AML-193 (cell line): ENCODE results near the gene RUNDC3A.

Experiments used
- DNase-seq, 2 experiments: peaks; one replicate each; lab custom pipeline; 2025; lab: John Stamatoyannopoulos, UW

Gene RUNDC3A

DNA sequence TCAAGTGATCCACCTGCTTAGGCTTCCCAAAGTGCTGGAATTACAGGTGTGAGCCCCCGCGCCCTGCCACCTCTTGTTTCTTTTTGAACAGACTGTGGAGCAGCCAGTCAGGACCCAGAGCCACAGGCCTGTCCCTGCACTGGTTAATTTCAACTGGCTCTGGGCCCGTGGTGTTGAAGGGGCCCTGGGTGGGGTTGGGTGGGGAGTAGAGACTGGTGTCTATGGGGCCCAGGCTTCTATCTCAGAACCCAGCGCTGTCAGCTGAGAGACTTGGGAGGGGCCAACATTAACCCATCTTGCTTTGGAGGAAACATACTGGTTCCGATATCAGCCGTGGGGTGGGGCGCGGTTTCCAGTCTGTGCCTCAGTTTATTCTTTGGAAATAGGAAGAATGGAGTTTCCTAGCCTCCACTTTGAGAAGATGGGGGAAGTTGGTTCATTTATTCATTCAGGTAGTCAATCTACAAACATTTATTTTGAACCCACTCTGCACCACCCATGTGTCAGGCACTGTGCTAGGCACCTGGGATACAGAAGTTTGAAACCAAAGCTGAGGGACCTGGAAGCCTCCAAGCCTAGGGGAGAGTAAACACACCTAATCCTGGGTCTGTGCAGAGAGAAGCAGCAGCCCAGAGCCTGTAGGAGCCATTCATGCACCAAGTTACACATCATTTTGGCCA is 24.9 kb upstream of the RUNDC3A start:
- DNase-seq: no peak

DNA sequence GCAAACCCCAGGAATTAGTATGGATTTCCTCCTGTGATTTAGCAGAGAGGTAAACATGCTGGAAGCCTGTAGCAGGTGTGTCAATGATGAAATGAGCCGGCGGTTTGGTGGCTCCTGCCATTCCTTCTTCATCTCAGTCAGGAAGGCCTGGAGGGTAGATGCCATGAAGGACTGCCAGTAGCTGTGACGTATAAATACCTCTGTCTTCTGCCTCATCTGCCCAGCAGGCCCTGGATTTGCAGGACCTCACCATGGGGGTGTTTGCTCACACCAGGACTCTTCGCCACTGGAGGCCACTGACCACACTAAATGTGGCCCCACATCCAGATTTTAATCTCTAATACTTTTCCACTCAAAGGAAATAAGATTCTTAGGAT is 24.4 kb upstream of the RUNDC3A start:
- no peak for DNase-seq

DNA sequence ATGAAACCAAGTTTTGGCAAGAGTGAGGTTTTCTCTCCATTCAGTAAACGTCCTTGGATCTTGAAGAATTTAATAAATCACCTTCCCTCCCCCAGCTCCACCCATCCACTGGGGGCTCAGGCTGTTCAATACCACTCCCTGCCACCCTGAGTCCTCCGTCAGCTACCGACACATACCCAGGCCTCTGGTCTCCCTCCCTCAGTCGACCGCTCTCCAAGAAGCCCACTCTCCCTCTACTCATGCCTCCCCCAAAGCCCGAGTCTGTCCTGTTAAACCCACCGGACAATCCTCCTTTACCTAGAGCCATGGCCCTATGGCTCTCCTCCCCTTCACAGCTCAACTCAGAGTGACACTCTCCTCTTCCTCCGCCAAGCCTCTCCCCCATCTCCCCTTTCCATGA is 20.8 kb upstream of the RUNDC3A start:
- no peak for DNase-seq

DNA sequence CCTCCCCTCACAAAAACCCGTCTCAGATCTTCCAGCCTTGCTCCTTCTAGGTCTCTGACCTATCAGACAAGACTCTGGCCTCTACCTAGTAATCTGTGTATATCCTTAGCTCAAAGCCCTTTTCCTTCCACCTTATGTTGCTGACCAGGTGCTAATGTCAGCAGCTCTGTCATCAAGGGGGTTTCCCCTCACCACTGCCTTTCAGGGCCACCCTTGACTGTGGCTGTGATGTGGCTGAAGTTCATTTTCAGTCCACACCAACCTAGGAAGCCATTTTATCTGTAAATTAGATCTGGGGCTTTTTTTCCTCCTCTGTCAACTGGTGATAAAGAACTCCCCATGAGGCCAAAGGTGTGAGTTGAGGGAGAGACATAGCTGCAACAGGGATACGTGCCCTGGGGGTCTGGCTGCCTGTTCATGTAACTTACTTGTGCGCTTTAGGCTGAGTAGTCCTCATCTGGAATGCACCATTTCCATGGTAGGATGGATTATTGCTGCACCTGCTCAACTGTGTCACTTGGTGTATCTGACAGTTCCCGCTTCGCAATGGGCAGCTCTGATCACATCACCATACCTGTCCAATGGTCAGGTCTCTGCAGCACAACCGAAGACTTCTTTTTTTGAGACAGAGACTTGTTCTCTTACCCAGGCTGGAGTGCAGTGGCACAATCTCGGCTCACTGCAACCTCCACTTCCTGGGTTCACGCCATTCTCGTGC is 14.7 kb upstream of the RUNDC3A start:
- DNase-seq: no peak

DNA sequence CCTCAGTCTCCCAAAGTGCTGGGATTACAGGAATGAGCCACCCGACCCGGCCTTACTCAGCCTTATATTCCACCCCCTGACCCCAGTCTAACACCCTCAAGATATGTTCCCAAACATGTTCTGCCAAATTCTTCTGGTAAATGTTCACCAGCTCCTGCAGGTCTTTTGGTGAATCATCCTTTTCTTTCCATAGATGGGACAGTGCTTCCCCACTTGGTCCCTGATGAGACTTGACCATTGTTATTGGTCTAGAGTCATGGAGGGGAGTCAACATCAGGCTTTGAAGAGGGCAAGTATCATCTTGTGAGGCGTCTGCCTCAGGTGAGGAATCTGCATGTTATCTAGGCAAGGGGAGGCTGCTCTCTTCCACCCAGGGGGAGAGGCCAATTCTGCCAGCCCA is 10.4 kb upstream of the RUNDC3A start:
- DNase-seq: no peak

DNA sequence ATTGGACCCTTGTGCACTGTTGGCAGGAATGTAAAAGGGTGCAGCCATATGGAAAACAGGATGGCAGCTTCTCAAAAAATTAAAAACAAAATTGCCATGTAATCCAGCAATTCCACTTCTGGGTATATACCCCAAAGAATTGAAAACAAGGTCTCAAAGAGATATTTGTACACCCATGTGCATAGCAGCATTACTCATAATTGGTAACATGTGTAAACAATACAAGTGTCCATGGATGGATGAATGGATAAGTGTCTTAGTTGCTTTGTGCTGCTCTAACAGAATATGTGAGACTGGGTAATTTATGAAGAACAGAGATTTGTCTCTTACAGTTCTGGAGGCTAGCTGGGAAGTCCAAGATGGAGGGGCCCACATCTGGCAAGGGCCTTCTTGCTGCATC is 3.8 kb upstream of the RUNDC3A start:
- DNase-seq: no peak

DNA sequence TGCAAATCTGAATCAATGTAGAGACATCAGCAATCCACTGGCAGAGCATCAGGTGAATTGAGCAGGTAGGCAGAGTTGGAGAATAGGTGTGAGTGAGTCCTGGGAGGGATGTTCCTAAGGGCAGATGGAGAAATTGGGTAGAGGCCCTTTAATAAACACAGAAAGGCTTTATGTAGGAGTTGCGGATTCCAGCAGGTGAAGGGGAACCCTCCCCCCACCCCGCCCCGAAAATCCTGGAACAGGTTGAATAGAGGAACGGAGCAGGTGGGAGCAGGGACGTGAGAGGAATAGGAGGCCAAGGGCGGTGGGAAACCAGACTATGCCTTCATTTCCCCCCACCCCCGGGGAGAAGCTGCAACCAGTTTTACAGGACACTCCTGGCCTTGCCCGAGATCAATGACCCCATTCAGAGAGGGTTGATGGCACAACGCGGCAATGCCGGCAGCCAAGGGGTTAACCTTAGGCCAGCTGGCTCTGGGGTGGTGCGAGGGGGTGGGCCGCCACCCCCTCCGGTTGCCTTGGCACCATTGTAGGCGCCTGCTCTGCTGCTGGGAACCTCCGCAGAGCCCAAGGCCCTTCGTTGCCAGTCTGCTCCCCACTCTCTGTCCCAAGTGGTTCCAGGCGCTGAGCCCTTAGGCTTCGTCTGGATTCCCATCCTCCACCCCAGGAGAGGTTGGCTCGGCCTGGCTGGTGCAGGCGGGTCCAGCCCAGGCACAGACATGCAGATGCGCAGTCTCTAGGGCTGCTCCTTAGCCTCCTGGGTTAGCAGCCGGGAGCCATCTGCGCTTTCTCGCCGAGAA is 814 bp upstream of the RUNDC3A start:
- DNase-seq: no peak

DNA sequence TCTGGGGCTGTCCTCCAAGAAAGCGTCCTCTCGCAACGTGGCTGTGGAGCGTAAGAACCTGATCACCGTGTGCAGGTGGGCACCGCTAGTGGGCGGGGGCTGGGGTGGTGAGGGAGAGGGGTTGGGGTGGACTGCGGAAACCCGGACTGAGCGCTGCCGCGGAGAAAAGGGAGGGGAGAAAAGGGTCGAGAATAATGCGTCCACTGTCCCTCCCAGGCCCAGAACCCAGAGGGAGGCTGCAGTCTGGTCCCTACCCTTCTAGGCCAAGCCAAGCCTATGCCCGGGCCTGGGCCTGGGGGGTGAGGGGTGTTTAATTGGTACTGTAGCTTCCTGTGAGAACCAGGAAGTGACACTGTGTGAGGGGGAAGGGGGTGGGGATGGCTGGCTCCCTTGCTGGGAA is 464 bp downstream of the RUNDC3A start:
- DNase-seq: no peak

DNA sequence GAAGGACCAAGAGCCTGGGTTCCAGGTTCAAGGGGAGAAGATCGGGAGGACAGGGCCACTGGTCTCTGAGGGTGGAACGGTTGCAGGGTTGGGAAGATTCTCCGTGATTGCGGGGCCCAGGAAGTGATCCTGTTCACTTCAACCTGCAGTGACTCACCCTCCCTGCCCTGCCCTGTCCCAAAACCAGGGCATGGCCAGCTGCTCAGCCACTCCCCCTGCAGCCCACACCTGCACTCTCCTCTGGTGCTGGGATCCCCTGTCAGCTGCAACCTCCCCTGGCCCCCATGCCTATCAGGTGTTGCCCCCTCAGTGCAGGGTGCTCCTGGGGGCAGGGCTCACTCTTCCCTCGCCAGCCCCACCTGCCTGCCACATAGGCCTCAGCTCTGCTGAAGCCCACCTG is 1.1 kb downstream of the RUNDC3A start:
- DNase-seq: no peak

DNA sequence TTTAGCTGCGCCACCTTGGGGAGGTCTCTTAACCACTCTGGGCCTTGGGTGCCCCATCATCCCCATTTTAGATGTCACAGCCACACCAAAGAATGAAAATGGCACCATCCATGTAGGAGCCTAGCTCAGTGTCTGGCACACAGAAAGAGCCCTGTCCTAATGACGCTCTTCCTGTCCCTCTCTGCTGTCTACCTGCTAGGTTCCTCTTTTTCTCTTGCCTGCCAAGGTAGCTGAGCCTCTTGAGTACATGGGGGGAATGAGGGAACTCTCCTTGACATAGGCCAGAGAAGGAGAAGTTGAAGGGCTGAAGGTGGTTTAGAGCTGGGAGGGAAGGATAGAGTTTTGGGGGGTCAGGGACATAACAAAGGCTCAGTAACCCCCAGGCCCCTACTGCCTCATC is 1.8 kb downstream of the RUNDC3A start:
- no peak for DNase-seq

DNA sequence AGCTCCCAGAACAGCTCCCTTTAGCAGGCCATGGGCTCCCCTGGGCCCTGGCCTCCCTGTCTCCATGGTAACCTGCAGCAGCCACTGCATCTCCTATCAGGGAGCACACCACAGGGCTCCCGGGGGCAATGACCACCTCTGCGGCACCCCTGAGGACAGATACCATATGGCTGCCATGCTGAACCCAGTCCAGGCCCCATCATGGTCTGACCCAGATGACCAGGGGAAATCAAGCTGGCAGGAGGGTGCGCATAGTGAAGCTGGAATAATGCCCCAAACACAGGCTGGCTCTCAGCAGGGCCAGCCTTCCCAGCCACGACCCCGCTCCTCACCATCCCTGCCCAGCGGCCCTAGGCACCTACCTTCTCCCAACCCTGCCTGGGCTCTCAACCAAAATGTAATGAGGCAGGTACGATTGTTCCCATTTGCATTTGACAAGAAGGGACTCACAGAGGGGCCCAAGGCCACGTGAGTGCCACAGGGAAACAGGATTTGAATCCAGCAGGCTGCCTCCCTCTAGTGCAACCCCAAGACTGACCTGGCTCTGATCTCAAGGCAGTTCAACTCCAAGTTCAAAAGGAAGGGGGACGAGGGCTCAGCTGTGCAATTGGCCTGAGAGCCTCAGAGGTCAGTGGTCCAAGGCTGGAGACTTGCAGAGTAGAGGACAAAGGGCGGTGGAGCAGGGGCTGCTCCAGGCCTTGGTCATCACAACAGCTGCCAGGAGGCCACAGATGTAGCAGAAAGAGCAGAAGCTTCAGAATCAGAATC is 2.4 kb downstream of the RUNDC3A start:
- no peak for DNase-seq

DNA sequence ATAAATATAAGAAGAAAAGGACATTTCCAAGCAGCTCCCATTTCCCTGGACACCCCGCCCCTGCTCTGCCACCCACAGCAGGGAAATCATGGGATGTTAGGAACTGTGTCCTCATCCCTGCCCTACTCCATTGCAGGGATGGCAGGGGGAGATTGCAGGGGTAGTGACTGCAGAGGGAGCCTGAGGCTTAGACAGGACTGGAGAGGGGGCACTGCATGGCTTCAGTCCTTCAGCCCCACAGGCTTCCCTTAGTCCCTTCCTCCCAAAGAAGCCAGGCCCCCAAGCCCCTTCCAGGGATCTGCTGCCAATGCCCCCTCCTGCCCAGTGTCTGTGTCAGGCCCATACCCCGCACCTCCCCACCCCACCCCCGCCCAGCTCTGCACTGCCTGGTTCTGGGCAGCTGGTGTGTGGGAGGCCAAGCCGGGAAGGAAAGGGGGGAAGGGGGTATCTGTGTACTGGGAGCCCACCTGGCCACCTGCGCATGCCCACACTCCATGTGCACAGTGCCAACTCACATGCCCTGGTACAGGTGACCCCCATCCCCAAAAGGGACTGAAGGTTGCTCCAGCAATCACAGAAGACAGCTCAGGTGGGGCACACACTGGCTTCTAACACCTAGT is 3.3 kb downstream of the RUNDC3A start:
- no peak for DNase-seq

DNA sequence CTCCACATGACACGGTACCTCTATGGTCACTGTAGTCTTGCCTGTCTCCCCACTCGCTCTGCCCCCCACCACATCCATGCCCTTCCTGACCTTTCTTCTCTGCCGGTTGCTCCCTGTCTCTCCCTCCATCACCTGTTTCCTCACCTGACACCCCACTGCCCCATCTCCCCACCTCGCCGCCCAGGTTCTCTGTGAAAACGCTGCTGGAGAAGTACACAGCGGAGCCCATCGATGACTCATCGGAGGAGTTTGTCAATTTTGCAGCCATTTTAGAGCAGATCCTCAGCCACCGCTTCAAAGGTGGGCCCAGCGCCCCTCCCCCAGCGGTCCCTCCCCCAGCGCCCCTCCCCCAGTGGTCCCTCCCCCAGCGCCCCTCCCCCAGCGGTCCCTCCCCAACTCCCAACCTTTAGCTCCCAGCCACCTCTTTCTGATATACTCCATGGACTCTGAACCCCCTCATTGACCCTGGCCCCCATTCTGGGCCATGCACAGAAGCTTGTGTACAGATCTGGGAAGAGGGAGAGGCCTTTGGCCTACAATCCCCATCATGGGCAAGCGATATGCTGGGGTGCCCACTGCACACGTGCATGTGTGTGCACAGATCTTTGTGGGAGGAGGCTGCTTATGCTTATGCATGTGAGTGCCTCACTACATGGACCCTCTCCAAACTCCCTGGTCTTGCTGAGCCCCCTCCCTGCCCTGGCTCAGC is 4.1 kb downstream of the RUNDC3A start:
- DNase-seq: no peak

DNA sequence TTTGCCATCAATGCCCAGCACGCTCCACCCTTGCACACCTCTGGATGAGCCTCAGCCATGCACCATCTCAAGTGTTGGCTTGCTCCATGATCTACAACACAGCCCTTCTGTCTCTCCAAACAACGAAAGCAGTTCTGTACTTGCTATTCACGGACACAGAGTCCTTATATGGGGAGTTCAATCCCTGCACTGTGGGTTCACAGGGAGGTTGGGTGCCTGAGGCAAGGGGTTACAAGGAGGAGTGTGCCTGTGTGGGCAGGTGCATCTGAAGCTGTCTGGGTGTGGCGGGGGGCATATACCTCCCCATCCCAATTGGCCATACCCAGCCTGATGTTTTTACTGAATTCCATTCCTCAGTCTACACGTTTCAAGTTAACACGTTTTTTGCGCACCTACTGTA is 5.6 kb downstream of the RUNDC3A start:
- DNase-seq: no peak

DNA sequence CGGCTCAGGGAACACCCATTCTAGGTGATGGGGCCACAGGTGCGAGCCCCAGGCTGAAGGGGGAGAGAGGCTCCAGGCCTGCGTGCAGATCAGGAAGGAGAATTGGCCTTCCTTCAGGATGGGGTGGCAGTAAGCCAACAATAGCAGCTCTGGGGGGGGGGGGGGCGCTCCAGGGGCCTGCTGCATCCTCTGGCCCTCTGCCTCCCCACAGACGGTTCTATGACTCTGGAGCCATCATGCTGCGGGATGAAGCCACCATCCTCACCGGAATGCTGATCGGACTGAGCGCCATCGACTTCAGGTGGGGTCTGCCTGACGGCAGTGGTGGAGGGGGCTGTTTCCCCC is 6.1 kb downstream of the RUNDC3A start:
- DNase-seq: no peak

DNA sequence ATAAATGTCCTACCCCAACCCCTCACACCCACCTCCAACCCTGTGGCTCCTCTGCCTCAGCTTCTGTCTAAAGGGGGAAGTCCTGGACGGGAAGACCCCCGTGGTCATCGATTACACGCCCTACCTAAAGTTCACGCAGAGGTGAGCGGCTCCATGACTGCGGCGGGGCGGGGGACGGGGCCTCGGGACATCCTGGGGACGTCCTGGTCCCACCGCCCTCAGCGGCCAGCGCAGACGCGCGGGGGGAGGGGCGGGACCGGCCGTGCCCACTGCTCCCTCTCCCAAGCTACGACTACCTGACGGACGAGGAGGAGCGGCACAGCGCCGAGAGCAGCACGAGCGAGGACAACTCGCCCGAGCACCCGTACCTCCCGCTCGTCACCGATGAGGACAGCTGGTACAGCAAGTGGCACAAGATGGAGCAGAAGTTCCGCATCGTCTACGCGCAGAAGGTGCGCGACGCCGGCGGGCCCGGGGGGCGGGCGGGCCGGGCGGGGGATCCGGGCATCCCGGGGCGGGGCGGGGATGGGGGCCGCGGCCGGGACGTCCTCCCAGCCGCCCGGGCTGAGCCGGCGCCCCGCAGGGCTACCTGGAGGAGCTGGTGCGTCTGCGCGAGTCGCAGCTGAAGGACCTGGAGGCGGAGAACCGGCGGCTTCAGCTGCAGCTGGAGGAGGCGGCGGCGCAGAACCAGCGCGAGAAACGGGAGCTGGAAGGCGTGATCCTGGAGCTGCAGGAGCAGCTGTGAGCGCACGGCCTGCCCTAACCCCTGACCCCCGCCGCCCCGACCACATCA is 6.7 kb downstream of the RUNDC3A start:
- DNase-seq: no peak

DNA sequence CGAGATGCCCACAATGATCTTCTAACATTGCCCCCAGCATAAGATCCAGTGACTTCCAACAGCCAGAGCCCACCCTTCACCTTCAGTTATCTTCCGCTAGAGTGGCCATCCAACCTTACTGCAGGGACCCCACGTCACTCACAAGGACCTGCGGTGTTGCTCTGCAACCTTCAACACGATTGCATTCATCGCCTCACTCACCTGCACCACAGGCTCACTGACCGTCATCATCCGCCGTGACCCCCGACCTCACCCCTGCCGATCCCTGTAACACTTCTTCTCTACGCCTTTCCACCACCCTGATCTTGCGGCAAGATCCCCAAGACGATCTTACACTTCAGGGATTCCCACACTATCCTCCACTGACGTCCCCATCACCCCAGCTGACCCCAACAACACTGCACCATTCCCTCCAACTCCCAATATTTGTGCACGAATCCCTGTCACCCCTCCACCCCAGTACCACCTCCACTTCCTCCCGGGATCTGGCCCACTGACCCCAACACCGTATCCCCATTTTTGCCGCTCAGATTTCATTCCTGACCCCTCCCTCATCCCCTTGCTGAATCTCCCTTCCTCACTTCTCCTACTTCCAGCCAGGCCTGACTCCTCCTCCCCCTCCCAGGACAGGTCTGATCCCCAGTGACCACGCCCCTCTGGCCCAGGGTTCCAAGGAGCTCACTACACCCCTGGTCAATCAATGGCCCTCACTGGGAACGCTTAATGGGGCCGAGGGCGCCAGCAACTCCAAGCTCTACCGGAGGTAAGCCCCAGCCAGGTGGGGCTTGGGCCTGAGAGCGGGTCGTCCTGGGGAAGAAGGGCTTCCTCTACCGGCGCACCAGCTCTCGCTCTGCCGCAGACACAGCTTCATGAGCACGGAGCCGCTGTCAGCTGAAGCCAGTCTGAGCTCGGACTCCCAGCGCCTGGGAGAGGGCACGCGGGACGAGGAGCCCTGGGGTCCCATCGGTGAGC is 7.6 kb downstream of the RUNDC3A start:
- no peak for DNase-seq

DNA sequence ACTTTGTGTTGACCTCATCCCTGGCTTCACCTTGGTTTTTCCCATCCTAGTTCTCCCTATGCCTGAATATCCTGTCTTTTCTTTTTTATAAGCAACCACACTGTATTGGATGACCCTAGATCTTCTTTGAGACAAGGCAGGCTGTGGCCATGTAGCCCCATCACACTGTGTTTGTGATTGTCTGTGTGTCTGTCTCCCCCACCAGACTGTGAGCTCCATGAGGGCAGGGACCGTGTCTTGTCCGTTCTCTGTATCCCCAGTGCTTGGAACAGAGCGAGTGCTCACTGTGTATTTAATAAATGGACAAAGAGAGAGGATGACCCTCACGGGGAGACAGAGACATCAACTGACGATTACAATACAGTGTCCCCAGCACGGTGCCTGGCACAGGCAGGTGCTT is 9.1 kb downstream of the RUNDC3A start:
- DNase-seq: no peak
